GM21360 (cell line): Measurements from ENCODE around the gene KRTAP17-1.
"Not testable (repeated sequence)": the region's sequence is repeated elsewhere in the genome, so short reads cannot be mapped to it uniquely, and the experiment has no call there.

ENCODE experiments used
- ATAC-seq: cut with Tn5 transposase; IDR thresholded peaks from one replicate; pipeline ENCODE4 v1.9.1; 2021; ENCODE audit warnings: mild to moderate bottlenecking, moderate library complexity; ENCODE audit not compliant: unreplicated experiment

KRTAP17-1 gene, protein sequence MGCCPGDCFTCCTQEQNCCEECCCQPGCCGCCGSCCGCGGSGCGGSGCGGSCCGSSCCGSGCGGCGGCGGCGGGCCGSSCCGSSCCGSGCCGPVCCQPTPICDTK

GRCh38 chr17:41315204-41315794 is at the start of gene KRTAP17-1:
Gene KRTAP17-1 (minus strand): TSS chr17:41315710. CDS start chr17:41315650, 60 bp downstream.
- no peak for ATAC-seq

- no peak for ATAC-seq
Measured at GRCh38 chr17:41363881-41364280, 48.4 kb upstream of the KRTAP17-1 start.

DNA sequence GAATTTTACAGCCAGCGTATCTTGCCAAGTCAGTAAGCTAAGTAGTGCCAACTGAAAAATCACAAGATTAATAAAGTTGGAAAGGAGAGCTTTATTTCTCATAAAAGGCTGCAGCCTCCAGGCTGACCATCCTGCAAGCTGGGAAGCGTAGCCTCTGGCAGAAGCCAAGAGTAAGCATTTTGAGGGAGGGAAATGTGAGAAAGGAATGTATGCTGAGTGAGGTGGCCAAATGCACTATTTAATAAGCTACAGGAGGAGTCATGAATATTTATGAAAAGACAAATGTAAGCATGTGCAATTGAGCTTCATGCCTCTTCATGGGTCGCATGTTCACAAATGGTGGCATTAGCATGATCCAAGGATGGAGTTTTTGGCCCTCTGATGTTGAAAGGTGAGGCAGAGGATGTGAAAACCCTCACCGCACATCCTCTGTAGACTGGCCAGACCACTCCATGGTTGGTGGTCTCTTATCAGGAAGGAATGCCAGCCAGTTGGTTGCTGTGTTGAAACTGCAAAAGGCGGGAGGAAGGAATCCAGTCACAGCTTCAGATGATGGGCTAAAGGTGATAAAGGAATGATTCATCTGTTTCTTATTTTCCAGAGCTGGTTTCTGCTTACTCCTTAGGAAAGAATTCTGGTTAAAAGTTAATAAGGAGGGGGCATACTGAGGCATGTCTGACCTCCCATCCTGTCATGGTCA is 44.9 kb upstream of the KRTAP17-1 start:
- ATAC-seq = no peak

- ATAC-seq = no peak
Measured at GRCh38 chr17:41354536-41354935, 39.0 kb upstream of the KRTAP17-1 start.

GRCh38 chr17:41352597-41353366 is 37.3 kb upstream of the KRTAP17-1 start:
- no peak for ATAC-seq

DNA sequence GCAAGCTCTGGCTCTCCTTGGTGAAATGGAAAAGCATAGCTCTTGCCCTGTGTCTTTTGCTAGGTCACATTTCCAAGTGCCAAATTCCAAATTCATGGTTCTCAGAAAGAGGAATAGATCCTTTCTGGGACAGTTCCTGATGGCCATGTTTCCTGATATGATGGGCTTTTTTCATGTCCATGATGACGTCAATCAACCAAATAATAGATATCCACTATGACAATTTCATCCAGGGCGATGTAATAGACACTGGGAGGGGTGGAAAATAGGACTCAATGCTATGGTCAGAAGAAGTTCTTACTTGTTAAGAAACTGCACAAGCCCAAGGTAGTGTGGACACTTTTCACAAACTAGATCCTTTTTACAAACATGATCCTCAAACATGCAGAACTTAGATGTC is 35.7 kb upstream of the KRTAP17-1 start:
- ATAC-seq = no peak

GRCh38 chr17:41350381-41350878 is 34.9 kb upstream of the KRTAP17-1 start, which contains the start of gene KRT33A:
Gene KRT33A (minus strand): TSS chr17:41350828. CDS start chr17:41350767, 61 bp downstream.
- ATAC-seq = not testable (repeated sequence)

GRCh38 chr17:41347869-41348760 is 32.6 kb upstream of the KRTAP17-1 start:
- ATAC-seq = no peak

GRCh38 chr17:41346421-41346820 is 30.9 kb upstream of the KRTAP17-1 start:
- not testable (repeated sequence) for ATAC-seq

- no peak for ATAC-seq
Measured at GRCh38 chr17:41345992-41346391, 30.5 kb upstream of the KRTAP17-1 start.

GRCh38 chr17:41343029-41343428 is 27.5 kb upstream of the KRTAP17-1 start:
- ATAC-seq = no peak

DNA sequence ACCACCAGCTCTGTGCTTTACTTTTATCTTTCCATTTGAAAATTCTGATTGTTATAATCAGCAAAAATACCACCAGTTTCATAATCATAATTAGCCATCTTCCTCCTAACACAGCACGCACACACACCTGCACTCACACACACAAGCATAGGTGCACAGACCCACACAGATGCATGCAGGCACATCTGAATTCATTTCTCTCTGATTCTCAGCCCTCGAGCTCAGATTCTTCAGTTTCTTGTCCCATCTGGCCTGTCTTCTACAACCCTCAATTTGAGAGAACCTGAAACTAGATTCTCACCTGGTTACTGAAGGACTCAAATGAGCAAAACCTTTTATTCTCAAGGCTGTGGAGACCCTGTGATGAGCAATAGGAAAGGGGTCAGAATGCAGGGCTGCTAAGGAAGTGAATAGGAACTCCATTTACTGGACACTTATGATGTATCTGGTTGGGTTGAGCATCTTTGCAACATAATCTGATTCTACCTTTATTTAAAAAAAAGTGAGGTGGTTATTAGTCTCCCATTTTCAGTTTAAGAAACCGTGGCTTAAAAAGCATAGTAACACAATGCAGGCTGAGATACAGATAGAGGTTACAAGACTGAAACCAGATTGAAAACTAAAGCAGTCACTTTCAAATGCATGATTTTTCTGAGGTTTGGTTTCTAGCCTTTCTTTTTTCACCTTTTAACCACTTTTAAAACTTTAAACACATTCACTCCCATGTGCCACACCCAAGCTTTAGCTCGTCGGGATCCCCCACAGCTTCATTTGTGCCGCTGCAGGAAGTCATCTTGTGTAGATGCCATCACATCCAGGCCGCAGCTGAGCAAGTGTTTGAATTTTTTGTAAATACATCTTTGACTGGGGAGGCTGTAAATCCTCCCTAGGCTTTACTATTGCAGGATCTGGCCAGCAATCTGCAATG is 25.7 kb upstream of the KRTAP17-1 start:
- ATAC-seq = no peak

DNA sequence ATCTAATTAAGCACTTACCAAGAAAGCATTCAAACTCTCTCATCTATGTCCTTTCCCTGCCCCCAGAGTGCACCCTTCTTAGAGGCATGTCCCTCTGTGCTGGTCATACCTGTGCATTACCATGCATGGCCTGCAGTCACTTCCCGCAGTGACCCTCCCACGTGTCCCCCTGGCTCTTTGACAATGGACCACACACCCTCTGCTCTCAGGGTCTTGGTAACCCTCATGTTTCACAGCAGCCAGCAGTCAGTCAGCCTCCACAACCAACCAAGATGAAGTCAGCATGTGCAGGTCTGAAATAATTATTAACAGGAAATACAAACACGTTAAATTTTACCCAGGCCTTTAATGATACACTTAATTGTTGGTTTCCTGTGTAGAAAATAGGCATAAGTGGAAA is 25.0 kb upstream of the KRTAP17-1 start:
- ATAC-seq = no peak

DNA sequence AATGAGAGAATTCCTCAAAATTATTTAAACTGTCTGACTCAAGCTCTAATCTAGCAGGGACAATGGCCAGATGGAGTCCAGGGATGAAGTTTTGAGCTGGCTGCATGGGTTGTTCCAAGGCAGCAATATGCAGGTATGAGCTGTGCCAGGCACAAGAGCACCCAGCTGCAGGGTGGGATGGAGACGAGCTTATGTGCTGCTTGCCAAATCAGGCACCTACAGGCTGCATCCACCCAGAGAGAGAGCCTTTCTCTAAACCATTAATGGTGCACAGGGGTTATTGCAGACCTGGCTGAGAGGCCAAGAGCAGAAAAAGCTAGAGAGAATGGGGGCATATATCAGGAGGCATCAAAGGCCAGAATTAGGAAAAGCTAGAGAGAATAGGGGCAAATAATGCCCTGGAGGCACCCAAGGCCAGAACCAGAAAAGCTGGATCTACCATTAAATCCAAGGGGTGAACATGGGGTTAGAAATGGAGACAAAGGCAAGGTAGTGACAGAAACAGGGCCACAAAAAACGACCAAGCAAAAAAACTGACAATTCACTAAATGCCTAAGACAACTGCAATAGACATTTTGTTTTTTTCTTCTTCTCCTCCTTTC is 24.2 kb upstream of the KRTAP17-1 start:
- no peak for ATAC-seq

DNA sequence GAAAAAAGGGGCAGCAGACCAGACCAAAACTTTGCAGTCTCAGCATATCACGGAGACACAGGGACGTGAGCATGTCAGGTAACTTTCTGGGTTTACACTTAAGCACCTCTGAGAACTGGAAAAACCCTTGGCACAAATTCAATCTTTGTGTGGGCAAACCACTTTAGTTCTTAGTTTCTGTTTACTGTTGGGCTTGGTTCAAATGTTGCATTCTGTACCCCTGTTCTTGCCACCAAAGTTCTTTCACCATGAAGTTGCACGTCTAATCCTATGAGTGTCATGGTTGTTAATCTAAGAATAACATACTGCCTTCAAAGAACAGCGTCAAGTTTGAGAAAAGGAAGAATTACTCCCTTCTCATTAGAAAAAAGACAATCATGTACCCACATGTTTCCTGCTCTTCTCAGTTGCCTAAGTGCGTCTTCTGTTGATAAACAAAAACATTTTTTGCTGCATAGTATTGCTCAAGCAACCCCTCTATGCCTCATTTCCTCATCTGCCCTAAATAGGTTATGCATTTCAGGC is 23.5 kb upstream of the KRTAP17-1 start:
- no peak for ATAC-seq

GRCh38 chr17:41335747-41336146 is 20.2 kb upstream of the KRTAP17-1 start:
- no peak for ATAC-seq

GRCh38 chr17:41334385-41335305 is 19.1 kb upstream of the KRTAP17-1 start:
- ATAC-seq = no peak

DNA sequence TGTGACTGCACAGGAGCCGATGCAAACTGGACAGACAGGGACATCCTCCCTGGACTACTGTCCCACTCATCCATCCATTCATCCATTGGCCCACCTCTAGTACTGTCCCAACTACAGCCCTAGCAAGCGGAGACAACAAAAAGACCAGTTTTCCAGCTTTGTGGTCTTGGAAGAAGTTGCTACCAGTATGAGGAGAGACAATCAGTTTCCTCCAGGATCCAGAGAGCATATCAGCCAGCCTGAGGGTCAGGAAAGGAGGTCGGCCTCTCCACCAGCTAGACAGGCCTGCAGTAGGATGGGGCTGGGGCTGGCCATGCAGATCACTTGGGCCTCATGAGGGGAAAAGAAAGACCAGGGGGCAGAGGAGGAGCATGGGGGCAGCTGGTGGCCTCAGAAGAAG is 18.3 kb upstream of the KRTAP17-1 start:
- no peak for ATAC-seq
